Neuronal stem cell (in vitro differentiated cells): Measurements from ENCODE around the gene SNRNP70.

Experiments used
- DNase-seq: peaks from one replicate; pipeline ENCODE4 v3.0.0-alpha.2; 2013; ENCODE audit warnings: low spot score
- H2AFZ ChIP-seq: one replicate; pipeline ENCODE4 v1.6.1; 2013; ENCODE audit warnings: mild to moderate bottlenecking, low read length, inconsistent platforms
- H2AK5ac ChIP-seq: 2 replicates; pipeline ENCODE4 v1.6.1; 2013; ENCODE audit warnings: low read depth, mild to moderate bottlenecking, inconsistent platforms, low read length, moderate library complexity, mixed read lengths
- H2BK120ac ChIP-seq: 2 replicates; pipeline ENCODE4 v1.6.1; 2013; ENCODE audit warnings: low read depth, mild to moderate bottlenecking, inconsistent platforms, low read length, moderate library complexity, mixed read lengths
- H2BK12ac ChIP-seq: one replicate; pipeline ENCODE4 v1.6.1; 2013; ENCODE audit warnings: low read length, inconsistent platforms
- H2BK15ac ChIP-seq: 2 replicates; pipeline ENCODE4 v1.6.1; 2013; ENCODE audit warnings: mild to moderate bottlenecking, low read length, inconsistent platforms, mixed read lengths
- H2BK5ac ChIP-seq: one replicate; pipeline ENCODE4 v1.6.1; 2013; ENCODE audit warnings: inconsistent platforms, mild to moderate bottlenecking, low read length, moderate library complexity
- H3K14ac ChIP-seq: one replicate; pipeline ENCODE4 v1.6.1; 2013; ENCODE audit warnings: low read length, inconsistent platforms
- H3K18ac ChIP-seq: 2 replicates; pipeline ENCODE4 v1.6.1; 2013; ENCODE audit warnings: low read length, inconsistent platforms
- H3K23ac ChIP-seq: 2 replicates; pipeline ENCODE4 v1.6.1; 2013; ENCODE audit warnings: low read depth, mild to moderate bottlenecking, mixed read lengths, low read length, inconsistent platforms; ENCODE audit not compliant: poor library complexity
- H3K27ac ChIP-seq: replicated peaks from 3 replicates; pipeline ENCODE4 v1.5.1; 2013; ENCODE audit warnings: low read length, inconsistent platforms
- H3K27me3 ChIP-seq, 3 experiments: 2 replicates each; pipeline ENCODE4 v1.6.1; 2013; ENCODE audit warnings: low read length in 3 of 3, mild to moderate bottlenecking in 2 of 3, inconsistent platforms in 1 of 3, low read depth in 1 of 3, mixed read lengths in 1 of 3, moderate library complexity in 1 of 3; ENCODE audit not compliant: control insufficient read depth in 3 of 3, insufficient read depth in 3 of 3
- H3K36me3 ChIP-seq, 2 donors: replicated peaks in 1 of 2; 2 replicates each; pipeline ENCODE4 v1.6.1; 2013; ENCODE audit warnings: low read length in 2 of 2; ENCODE audit not compliant: control insufficient read depth in 2 of 2, insufficient read depth in 2 of 2
- H3K4ac ChIP-seq: 2 replicates; pipeline ENCODE4 v1.6.1; 2013; ENCODE audit warnings: inconsistent platforms, mild to moderate bottlenecking, low read length, moderate library complexity
- H3K4me1 ChIP-seq, 2 donors: 1 replicate in 1 of 2; 2 replicates in 1 of 2; pipeline ENCODE4 v1.6.1; 2013; ENCODE audit warnings: low read length in 2 of 2, low read depth in 1 of 2; ENCODE audit not compliant: control insufficient read depth in 2 of 2, insufficient read depth in 1 of 2
- H3K4me2 ChIP-seq: one replicate; pipeline ENCODE4 v1.6.1; 2013; ENCODE audit warnings: mild to moderate bottlenecking, low read length, inconsistent platforms; ENCODE audit not compliant: insufficient read depth, poor library complexity, severe bottlenecking
- H3K4me3 ChIP-seq, 2 donors: 2 replicates each; pipeline ENCODE4 v1.5.1; 2013; ENCODE audit warnings: low read length in 2 of 2, mild to moderate bottlenecking in 2 of 2, inconsistent platforms in 1 of 2, moderate library complexity in 1 of 2
- H3K79me1 ChIP-seq: one replicate; pipeline ENCODE4 v1.6.1; 2013; ENCODE audit warnings: low read depth, mild to moderate bottlenecking, inconsistent platforms, low read length, moderate library complexity
- H3K9ac ChIP-seq: one replicate; pipeline ENCODE4 v1.6.1; 2013; ENCODE audit warnings: mild to moderate bottlenecking, low read depth, low read length, inconsistent platforms; ENCODE audit not compliant: poor library complexity
- H3K9me3 ChIP-seq, 2 donors: replicated peaks in 1 of 2; 2 replicates each; pipeline versions ENCODE3 to v1.6.1; 2013; ENCODE audit warnings: low read length in 2 of 2, mild to moderate bottlenecking in 2 of 2, inconsistent platforms in 1 of 2, low read depth in 1 of 2, mixed read lengths in 1 of 2, moderate library complexity in 1 of 2; ENCODE audit not compliant: control insufficient read depth in 2 of 2, insufficient read depth in 1 of 2
- H4K8ac ChIP-seq: one replicate; pipeline ENCODE4 v1.6.1; 2013; ENCODE audit warnings: low read depth, mild to moderate bottlenecking, inconsistent platforms, low read length, moderate library complexity
- H4K91ac ChIP-seq: one replicate; pipeline ENCODE4 v1.6.1; 2013; ENCODE audit warnings: low read length, low read depth, mild to moderate bottlenecking, inconsistent platforms; ENCODE audit not compliant: poor library complexity
- WGBS, 2 donors: extraction: QIAGEN DNeasy Blood & Tissue Kit; methylation state at CpG; one replicate each; pipeline ENCODE4 v1.1.7; 2013; ENCODE audit warnings: missing lambda C conversion rate in 2 of 2, mixed read lengths in 1 of 2; ENCODE audit not compliant: insufficient read length in 2 of 2, insufficient replicate concordance in 1 of 2; ENCODE audit errors: extremely low coverage in 2 of 2; 5-methylcytosine and 5-hydroxymethylcytosine counted together

The SNRNP70 gene

GRCh38 chr19:49114630-49115363, 29.5 kb downstream of the SNRNP70 start:
- peak overlapping the region; percentile 94 for H2BK5ac ChIP-seq
- H3K4ac ChIP-seq: no peak overlapping the region
- H3K4me2 ChIP-seq: peak overlapping the region; percentile 95
- H2BK12ac ChIP-seq: no peak overlapping the region
- no peak overlapping the region for H2AK5ac ChIP-seq
- DNase-seq: peak; percentile 77
- peak overlapping the region; percentile 94 for H3K18ac ChIP-seq
- peaks cover 2 to 11% (median 2%) of the 10 kb centered on the region in 3 experiments for H3K27me3 ChIP-seq
- H3K9me3 ChIP-seq: no peaks in the 10 kb centered on the region
- no peak overlapping the region for H4K91ac ChIP-seq
- H3K14ac ChIP-seq: peak overlapping the region; percentile 71
- peak overlapping the region; percentile 92 for H3K9ac ChIP-seq
- H3K4me1 ChIP-seq: peaks cover 11 to 13% of the 10 kb centered on the region in 2 donors
- H2AFZ ChIP-seq: peak overlapping the region; percentile 98
- H2BK15ac ChIP-seq: peak overlapping the region; percentile 37
- H3K4me3 ChIP-seq: peak overlapping the region; percentile 75 to 94
- peaks cover 1 to 2% of the 10 kb centered on the region in 2 donors for H3K36me3 ChIP-seq
- peaks cover 3% of the 10 kb centered on the region for H3K79me1 ChIP-seq
- H2BK120ac ChIP-seq: no peak overlapping the region
- H4K8ac ChIP-seq: no peak overlapping the region
- H3K27ac ChIP-seq: no peak overlapping the region
- peak overlapping the region; percentile 85 for H3K23ac ChIP-seq
- no CpG with 5 or more reads among the region's 68 CpGs for WGBS, 2 donors

GRCh38 chr19:49116544-49116943, 31.3 kb downstream of the SNRNP70 start:
- no peak overlapping the region for H2BK15ac ChIP-seq
- no peak overlapping the region for H3K23ac ChIP-seq
- H3K4ac ChIP-seq: no peak overlapping the region
- H3K4me3 ChIP-seq: no peak overlapping the region
- H3K27ac ChIP-seq: no peak overlapping the region
- no peak overlapping the region for H2AK5ac ChIP-seq
- H2BK5ac ChIP-seq: no peak overlapping the region
- no peak overlapping the region for H3K9ac ChIP-seq
- H2BK12ac ChIP-seq: no peak overlapping the region
- H3K27me3 ChIP-seq: peaks cover 10 to 24% (median 17%) of the 10 kb centered on the region in 3 experiments
- no peak overlapping the region for H3K18ac ChIP-seq
- H3K79me1 ChIP-seq: peaks cover 3% of the 10 kb centered on the region
- H3K14ac ChIP-seq: no peak overlapping the region
- H4K91ac ChIP-seq: no peak overlapping the region
- DNase-seq: no peak
- no peaks in the 10 kb centered on the region for H3K36me3 ChIP-seq
- H3K4me2 ChIP-seq: no peak overlapping the region
- H3K9me3 ChIP-seq: no peaks in the 10 kb centered on the region
- no peak overlapping the region for H4K8ac ChIP-seq
- WGBS, 2 donors: no CpG with 5 or more reads among the region's 1 CpG
- peaks cover 11 to 13% of the 10 kb centered on the region in 2 donors for H3K4me1 ChIP-seq
- no peak overlapping the region for H2AFZ ChIP-seq
- H2BK120ac ChIP-seq: no peak overlapping the region

- no peak overlapping the region for H3K27ac ChIP-seq
- H3K23ac ChIP-seq: peak overlapping the region; percentile 95
- H2AK5ac ChIP-seq: peak overlapping the region; percentile 39
- no peak overlapping the region for H2BK120ac ChIP-seq
- no peaks in the 10 kb centered on the region for H3K9me3 ChIP-seq
- no peak for DNase-seq
- H4K91ac ChIP-seq: no peak overlapping the region
- H2BK5ac ChIP-seq: peak overlapping the region; percentile 68
- H2BK12ac ChIP-seq: no peak overlapping the region
- peaks cover 3% of the 10 kb centered on the region for H3K79me1 ChIP-seq
- peaks cover 11 to 13% of the 10 kb centered on the region in 2 donors for H3K4me1 ChIP-seq
- H3K4me2 ChIP-seq: no peak overlapping the region
- peak overlapping the region; percentile 87 to 96 for H3K4me3 ChIP-seq
- H2AFZ ChIP-seq: peak overlapping the region; percentile 99
- peak overlapping the region; percentile 65 for H2BK15ac ChIP-seq
- no peak overlapping the region for H4K8ac ChIP-seq
- no CpG with 5 or more reads among the region's 26 CpGs for WGBS, 2 donors
- H3K18ac ChIP-seq: peak overlapping the region; percentile 22
- H3K14ac ChIP-seq: no peak overlapping the region
- no peak overlapping the region for H3K4ac ChIP-seq
- no peaks in the 10 kb centered on the region for H3K36me3 ChIP-seq
- H3K9ac ChIP-seq: no peak overlapping the region
- H3K27me3 ChIP-seq: peaks cover 10 to 26% (median 19%) of the 10 kb centered on the region in 3 experiments
These were observed 32.7 kb downstream of the SNRNP70 start for GRCh38 chr19:49117677-49118564.
